Activated gamma-delta T cell treated with Interleukin-2 at 50 U/mL for 16 hours (primary cell): Measurements from ENCODE around the gene NDUFB10.

Experiments used
- DNase-seq: peaks from one replicate; pipeline ENCODE4 v3.0.0-alpha.2; 2020

The NDUFB10 gene

GRCh38 chr16:1989209-1990100 lies 30.1 kb downstream of the NDUFB10 start, which contains the start of gene SYNGR3:
Gene SYNGR3, plus strand, starts transcription at chr16:1989970. Its CDS starts 133 bp downstream, at chr16:1990103.
- no peak for DNase-seq

GRCh38 chr16:1990101-1990350 lies 30.7 kb downstream of the NDUFB10 start:
- DNase-seq: no peak

- DNase-seq: no peak
Observed at GRCh38 chr16:1990351-1991134, 31.2 kb downstream of the NDUFB10 start.

- peak; percentile 44 for DNase-seq
Observed at GRCh38 chr16:1991135-1991551, 31.8 kb downstream of the NDUFB10 start.

GRCh38 chr16:1991588-1991947 lies 32.2 kb downstream of the NDUFB10 start:
- no peak for DNase-seq

- peak; percentile 97 for DNase-seq
Observed at GRCh38 chr16:1991948-1992703, 32.8 kb downstream of the NDUFB10 start.

- no peak for DNase-seq
Observed at GRCh38 chr16:1992704-1993317, 33.5 kb downstream of the NDUFB10 start.

- DNase-seq: no peak
Observed at GRCh38 chr16:1993731-1994131, 34.4 kb downstream of the NDUFB10 start.

- no peak for DNase-seq
Observed at GRCh38 chr16:1997494-1998359, 38.4 kb downstream of the NDUFB10 start.

GRCh38 chr16:1998360-1998835 lies 39.1 kb downstream of the NDUFB10 start:
- no peak for DNase-seq

- no peak for DNase-seq
Observed at GRCh38 chr16:1998852-1999801, 39.8 kb downstream of the NDUFB10 start.

- no peak for DNase-seq
Observed at GRCh38 chr16:1999866-2000514, 40.7 kb downstream of the NDUFB10 start.

GRCh38 chr16:2001035-2001434 lies 41.7 kb downstream of the NDUFB10 start:
- no peak for DNase-seq

GRCh38 chr16:2001456-2002355 lies 42.4 kb downstream of the NDUFB10 start:
- DNase-seq: no peak

- DNase-seq: no peak
Observed at GRCh38 chr16:2002406-2003230, 43.3 kb downstream of the NDUFB10 start.

- no peak for DNase-seq
Observed at GRCh38 chr16:2003231-2003826, 44.0 kb downstream of the NDUFB10 start.

- peak; percentile 85 for DNase-seq
Observed at GRCh38 chr16:2003827-2004641, 44.7 kb downstream of the NDUFB10 start.
